ENCODE results near the gene LRRC46. TPM values are rescaled to one million over a fixed set of nuclear protein-coding genes. Genes with fewer than 3 reads are reported as not detected.

Gene LRRC46
- polyA plus RNA-seq, 1 experiment: 0.67 TPM

- no peak overlapping the region for H3K4me3 ChIP-seq (ENCODE audit: low read depth, low read length)
- H3K27ac ChIP-seq (ENCODE audit: low read depth, low read length): no peak overlapping the region
- peaks cover 29% of the 10 kb centered on the region for H3K27me3 ChIP-seq (ENCODE audit: control insufficient read depth, insufficient read depth, low read length)
- peaks cover 3% of the 10 kb centered on the region; the same call in 1 of the 2 replicates for H3K9me3 ChIP-seq (ENCODE audit: control insufficient read depth, insufficient read depth, low read length)
- no peak for TF ChIP-seq CTCF (IDR thresholded peaks at IDR 0.05; ENCODE audit: low read depth, low read length)
- DNase-seq (ENCODE audit: low read depth, low spot score): no peak
- POLR2A ChIA-PET: no interaction called here
- CTCF ChIA-PET: interaction anchor here (2.7 kb wide), 1 partner anchor 27 kb away, joined by 11 read pairs; no protein-coding TSS in a partner anchor
Observed at GRCh38 chr17:47871048-47871447, 39.6 kb downstream of the LRRC46 start.

- no peak for DNase-seq (ENCODE audit: low read depth, low spot score)
- H3K27me3 ChIP-seq (ENCODE audit: control insufficient read depth, insufficient read depth, low read length): peaks cover 29% of the 10 kb centered on the region
- H3K27ac ChIP-seq (ENCODE audit: low read depth, low read length): no peak overlapping the region
- no peak for TF ChIP-seq CTCF (IDR thresholded peaks at IDR 0.05; ENCODE audit: low read depth, low read length)
- no peak overlapping the region for H3K4me3 ChIP-seq (ENCODE audit: low read depth, low read length)
- POLR2A ChIA-PET: interaction anchor here (1.6 kb wide), 1 partner anchor 9 kb away, joined by 5 read pairs; no protein-coding TSS in a partner anchor
- no peaks in the 10 kb centered on the region; the same call in 1 of the 2 replicates for H3K9me3 ChIP-seq (ENCODE audit: control insufficient read depth, insufficient read depth, low read length)
- CTCF ChIA-PET: interaction anchor here (0.8 to 2.7 kb wide), 4 partner anchors 18 to 98 kb away, joined by 3 to 11 read pairs (median 4); no protein-coding TSS in a partner anchor
Observed at GRCh38 chr17:47872019-47872650, 40.7 kb downstream of the LRRC46 start.

- Histone ChIP-seq H3K27me3 (ENCODE audit: control insufficient read depth, insufficient read depth, low read length) (peaks cover 29% of the 10 kb centered on the region), H3K27ac (ENCODE audit: low read depth, low read length) (no peak overlapping the region), H3K4me3 (ENCODE audit: low read depth, low read length) (no peak overlapping the region), H3K9me3 (ENCODE audit: control insufficient read depth, insufficient read depth, low read length) (no peaks in the 10 kb centered on the region; the same call in 1 of the 2 replicates)
- no peak for DNase-seq (ENCODE audit: low read depth, low spot score)
- POLR2A ChIA-PET: interaction anchor here (1.6 kb wide), 1 partner anchor 10 kb away, joined by 5 read pairs; no protein-coding TSS in a partner anchor
- TF ChIP-seq CTCF (IDR thresholded peaks at IDR 0.05; ENCODE audit: low read depth, low read length): no peak
- CTCF ChIA-PET: interaction anchor here (1.2 to 1.3 kb wide), 2 partner anchors 31 to 97 kb away, joined by 3 to 4 read pairs; no protein-coding TSS in a partner anchor
Observed at GRCh38 chr17:47872651-47873161, 41.2 kb downstream of the LRRC46 start.

GRCh38 chr17:47873200-47874090 lies 42.0 kb downstream of the LRRC46 start:
- ChIA-PET POLR2A (interaction anchor here (1.6 kb wide), 1 partner anchor 10 kb away, joined by 5 read pairs; no protein-coding TSS in a partner anchor), CTCF (interaction anchor here (1.2 to 1.3 kb wide), 2 partner anchors 32 to 97 kb away, joined by 3 to 4 read pairs; no protein-coding TSS in a partner anchor)
- no peak for DNase-seq (ENCODE audit: low read depth, low spot score)
- no peak overlapping the region for H3K27ac ChIP-seq (ENCODE audit: low read depth, low read length)
- no peak overlapping the region for H3K4me3 ChIP-seq (ENCODE audit: low read depth, low read length)
- TF ChIP-seq CTCF (IDR thresholded peaks at IDR 0.05; ENCODE audit: low read depth, low read length): no peak
- no peaks in the 10 kb centered on the region; the same call in 1 of the 2 replicates for H3K9me3 ChIP-seq (ENCODE audit: control insufficient read depth, insufficient read depth, low read length)
- peaks cover 29% of the 10 kb centered on the region for H3K27me3 ChIP-seq (ENCODE audit: control insufficient read depth, insufficient read depth, low read length)

Data from AG04450 (cell line).